ENCODE data around the gene UNC13C. TPM values are rescaled to one million over a fixed set of nuclear protein-coding genes. Genes with fewer than 3 reads are reported as not detected.

Gene UNC13C
- total and polyA plus RNA-seq, 7 donors = 0.51 to 14.4 (median 1.9) TPM; not detected in 1

GRCh38 chr15:53976844-53977392, 1.3 kb upstream of the UNC13C start:
- Histone ChIP-seq H3K4me3 (no peak overlapping the region), H3K36me3 (ENCODE audit: insufficient read depth in 1 of 2, low read depth in 1 of 2) (no peaks in the 10 kb centered on the region), H3K27ac (no peak overlapping the region), H3K27me3 (ENCODE audit: insufficient read depth in 3 of 3, low read length in 2 of 3) (peaks cover 0 to 15% (median 3%) of the 10 kb centered on the region in 3 donors), H3K4me1 (no peaks in the 10 kb centered on the region), H3K9me3 (no peaks in the 10 kb centered on the region)
- intact Hi-C loops (cut with DNase I) = no loop called here
- DNase-seq (peak; percentile 30 to 62), ATAC-seq (peak; percentile 43 to 92 (median 90))
- WGBS, 3 donors = 39 to 42% (median 42%) methylated on average over 8 of the region's 8 CpGs
- TF ChIP-seq, protein P1, sequence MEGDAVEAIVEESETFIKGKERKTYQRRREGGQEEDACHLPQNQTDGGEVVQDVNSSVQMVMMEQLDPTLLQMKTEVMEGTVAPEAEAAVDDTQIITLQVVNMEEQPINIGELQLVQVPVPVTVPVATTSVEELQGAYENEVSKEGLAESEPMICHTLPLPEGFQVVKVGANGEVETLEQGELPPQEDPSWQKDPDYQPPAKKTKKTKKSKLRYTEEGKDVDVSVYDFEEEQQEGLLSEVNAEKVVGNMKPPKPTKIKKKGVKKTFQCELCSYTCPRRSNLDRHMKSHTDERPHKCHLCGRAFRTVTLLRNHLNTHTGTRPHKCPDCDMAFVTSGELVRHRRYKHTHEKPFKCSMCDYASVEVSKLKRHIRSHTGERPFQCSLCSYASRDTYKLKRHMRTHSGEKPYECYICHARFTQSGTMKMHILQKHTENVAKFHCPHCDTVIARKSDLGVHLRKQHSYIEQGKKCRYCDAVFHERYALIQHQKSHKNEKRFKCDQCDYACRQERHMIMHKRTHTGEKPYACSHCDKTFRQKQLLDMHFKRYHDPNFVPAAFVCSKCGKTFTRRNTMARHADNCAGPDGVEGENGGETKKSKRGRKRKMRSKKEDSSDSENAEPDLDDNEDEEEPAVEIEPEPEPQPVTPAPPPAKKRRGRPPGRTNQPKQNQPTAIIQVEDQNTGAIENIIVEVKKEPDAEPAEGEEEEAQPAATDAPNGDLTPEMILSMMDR (IDR thresholded peaks at IDR 0.05) = no peak

DNA sequence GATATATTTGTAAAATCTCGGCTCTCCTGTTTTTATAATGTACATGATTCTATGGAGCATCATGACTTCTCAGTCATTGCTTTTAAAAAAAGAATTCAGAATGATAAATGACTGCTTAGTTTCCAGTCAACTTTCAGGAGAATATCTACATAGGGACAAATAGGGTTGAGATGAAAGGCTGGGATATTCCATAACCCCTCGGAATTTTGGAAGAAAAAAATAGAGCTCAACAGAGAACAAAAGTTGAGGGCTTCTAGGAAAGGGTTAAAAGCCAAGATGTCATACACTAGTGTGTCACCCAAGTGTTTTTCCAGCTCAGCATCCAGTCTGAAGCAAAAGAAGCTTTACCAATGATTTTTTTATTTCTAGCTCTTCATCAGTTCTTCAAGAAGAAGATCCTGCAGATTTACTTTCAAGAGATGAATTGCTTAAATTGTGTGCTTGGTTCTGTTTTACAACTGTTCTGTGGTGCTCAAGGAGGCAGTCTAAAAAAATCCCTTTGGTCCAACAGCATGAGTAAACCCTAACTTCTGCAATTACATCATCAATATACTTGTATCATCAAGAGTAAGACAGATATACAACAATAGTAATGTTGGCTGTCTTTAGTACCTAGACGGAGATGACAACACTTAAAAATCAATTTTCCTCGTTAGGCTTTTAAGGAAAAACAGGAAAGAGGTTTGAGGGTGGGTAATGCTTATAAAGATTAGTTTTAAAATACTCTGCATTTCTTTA, 979 bp downstream of the UNC13C start:
- no peaks in the 10 kb centered on the region for H3K4me1 ChIP-seq
- WGBS, 3 donors = 54 to 63% (median 60%) methylated on average over 4 of the region's 4 CpGs
- peak in 1 of 4 donors; percentile 44 for ATAC-seq
- TF ChIP-seq, protein P1 (IDR thresholded peaks at IDR 0.05) = no peak
- peaks cover 0 to 15% (median 3%) of the 10 kb centered on the region in 3 donors for H3K27me3 ChIP-seq (ENCODE audit: insufficient read depth in 3 of 3, low read length in 2 of 3)
- no peak for DNase-seq
- H3K36me3 ChIP-seq (ENCODE audit: insufficient read depth in 1 of 2, low read depth in 1 of 2) = no peaks in the 10 kb centered on the region
- H3K4me3 ChIP-seq = peak overlapping the region; percentile 48
- intact Hi-C loops (cut with DNase I) = no loop called here
- no peaks in the 10 kb centered on the region for H3K9me3 ChIP-seq
- H3K27ac ChIP-seq = no peak overlapping the region

DNA sequence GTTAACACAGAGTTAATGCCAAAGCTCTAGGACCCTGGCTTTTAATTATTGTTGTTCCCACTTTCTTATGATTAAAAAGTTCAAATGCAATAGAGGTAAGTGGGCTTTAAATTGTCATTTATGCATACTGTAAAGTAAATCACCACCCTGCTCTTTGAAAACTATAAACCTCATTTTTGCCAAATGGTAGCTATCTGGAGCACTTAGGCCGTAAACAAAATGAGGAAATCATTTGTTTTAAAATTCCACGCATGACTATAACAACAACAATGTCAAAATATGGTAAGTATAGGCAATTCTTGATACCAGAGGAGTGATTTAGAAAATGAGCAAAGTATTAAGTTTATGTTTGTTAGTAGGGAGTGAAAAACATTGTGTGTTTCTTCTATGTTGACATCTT, 1.8 kb downstream of the UNC13C start:
- ATAC-seq (no peak), DNase-seq (no peak)
- H3K4me1 ChIP-seq = no peaks in the 10 kb centered on the region
- intact Hi-C loops (cut with DNase I) = no loop called here
- peak overlapping the region; percentile 48 for H3K4me3 ChIP-seq
- H3K27ac ChIP-seq = no peak overlapping the region
- H3K27me3 ChIP-seq (ENCODE audit: insufficient read depth in 3 of 3, low read length in 2 of 3) = peaks cover 0 to 15% (median 3%) of the 10 kb centered on the region in 3 donors
- TF ChIP-seq, protein P1 (IDR thresholded peaks at IDR 0.05) = no peak
- 86 to 91% (median 88%) methylated on average over 2 of the region's 2 CpGs for WGBS, 3 donors
- H3K9me3 ChIP-seq = no peaks in the 10 kb centered on the region
- no peaks in the 10 kb centered on the region for H3K36me3 ChIP-seq (ENCODE audit: insufficient read depth in 1 of 2, low read depth in 1 of 2)

DNA sequence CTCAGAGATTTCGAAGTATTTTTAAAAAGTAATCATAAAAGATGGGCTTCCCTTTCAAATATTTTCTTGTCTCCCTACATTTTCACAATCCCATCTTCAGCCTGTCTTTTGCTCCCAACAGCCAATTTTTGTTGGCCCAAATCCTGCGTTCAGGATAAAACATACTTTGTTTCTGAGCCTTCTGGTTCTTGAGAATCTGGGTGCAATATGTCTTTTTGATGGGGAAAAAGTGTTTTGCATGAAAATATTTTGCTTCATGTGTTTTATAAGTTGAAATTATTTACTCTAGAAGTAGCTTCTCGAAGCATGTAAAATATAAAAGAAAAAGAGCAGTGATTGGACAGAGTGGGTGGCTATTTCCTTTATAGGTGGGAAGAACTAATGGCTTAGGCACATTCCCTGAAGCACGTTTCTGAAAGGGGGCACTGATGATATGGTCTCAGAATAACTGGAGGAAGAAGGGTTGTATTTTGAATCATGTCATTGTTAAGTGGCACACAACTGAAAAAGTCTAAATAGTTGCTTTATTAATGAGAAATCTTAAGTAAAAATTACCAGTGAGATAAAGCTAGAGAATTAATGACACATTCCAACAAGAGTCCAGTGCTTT, 3.9 kb downstream of the UNC13C start:
- ATAC-seq = no peak
- Histone ChIP-seq H3K4me3 (no peak overlapping the region), H3K9me3 (no peaks in the 10 kb centered on the region), H3K27ac (no peak overlapping the region), H3K4me1 (no peaks in the 10 kb centered on the region), H3K27me3 (ENCODE audit: insufficient read depth in 3 of 3, low read length in 2 of 3) (peaks cover 0 to 15% (median 3%) of the 10 kb centered on the region in 3 donors), H3K36me3 (ENCODE audit: insufficient read depth in 1 of 2, low read depth in 1 of 2) (no peaks in the 10 kb centered on the region)
- intact Hi-C loops (cut with DNase I) = no loop called here
- no peak for DNase-seq
- 52 to 67% (median 60%) methylated on average over 4 of the region's 4 CpGs for WGBS, 3 donors
- TF ChIP-seq, protein P1 (IDR thresholded peaks at IDR 0.05) = no peak
